GM12878 (cell line): ENCODE data around the gene AMN. TPM values are rescaled to one million over a fixed set of nuclear protein-coding genes. Genes with fewer than 3 reads are reported as not detected.
A peak's percentile ranks its signal among the peaks of the same experiment; 100 is the strongest.

Source experiments
- ATF2 ChIP-seq: IDR thresholded peaks from 2 replicates; pipeline ENCODE4 v1.6.1; 2012; ENCODE audit warnings: low read length, inconsistent platforms
- BHLHE40 ChIP-seq, 2 experiments: fragments of 450-650 bp in 1 of 2; IDR thresholded peaks; 2 replicates each; pipeline ENCODE4 v1.6.1; 2011 to 2017; ENCODE audit warnings: low read depth in 2 of 2, borderline replicate concordance in 1 of 2, improper control_type of control experiment in 1 of 2, low read length in 1 of 2, mild to moderate bottlenecking in 1 of 2
- CUX1 ChIP-seq: IDR thresholded peaks from 2 replicates; pipeline ENCODE4 v1.6.1; 2012; ENCODE audit warnings: improper control_type of control experiment, low read depth, low read length; ENCODE audit not compliant: insufficient replicate concordance
- ELK1 ChIP-seq: IDR thresholded peaks from 2 replicates; pipeline ENCODE4 v1.6.1; 2012; ENCODE audit warnings: low read depth, low read length, improper control_type of control experiment
- EP300 ChIP-seq, 2 experiments: fragments of 150-350 bp in 1 of 2; IDR thresholded peaks; 2 replicates each; pipeline ENCODE4 v1.6.1; 2011 to 2012; ENCODE audit warnings: low read depth in 2 of 2, low read length in 2 of 2, borderline replicate concordance in 1 of 2, improper control_type of control experiment in 1 of 2, inconsistent platforms in 1 of 2; ENCODE audit not compliant: control insufficient read depth in 1 of 2
- ETV6 ChIP-seq, 2 experiments: fragments of 450-650 bp in 1 of 2; IDR thresholded peaks in 1 of 2; conservative IDR thresholded peaks in 1 of 2; 2 replicates each; pipeline ENCODE4 v1.6.1; 2014; ENCODE audit warnings: antibody characterized with exemption in 1 of 2, borderline replicate concordance in 1 of 2, low read depth in 1 of 2, mild to moderate bottlenecking in 1 of 2, moderate library complexity in 1 of 2
- GABPA ChIP-seq: IDR thresholded peaks from 2 replicates; pipeline ENCODE4 v1.6.1; 2014; ENCODE audit warnings: antibody characterized with exemption, low read depth, mild to moderate bottlenecking, inconsistent platforms
- JUNB ChIP-seq: IDR thresholded peaks from 2 replicates; pipeline ENCODE4 v1.6.1; 2016; ENCODE audit warnings: antibody characterized with exemption, mild to moderate bottlenecking
- KLF5 ChIP-seq: fragments of 450-650 bp; IDR thresholded peaks from 2 replicates; pipeline ENCODE4 v1.6.1; 2014; ENCODE audit warnings: mild to moderate bottlenecking; ENCODE audit not compliant: partially characterized antibody
- NFIC ChIP-seq: IDR thresholded peaks from 2 replicates; pipeline ENCODE4 v1.6.1; 2012; ENCODE audit warnings: low read depth, mild to moderate bottlenecking, inconsistent platforms, low read length, moderate library complexity
- SREBF2 ChIP-seq: IDR thresholded peaks from 2 replicates; pipeline ENCODE4 v1.6.1; 2012; ENCODE audit warnings: mild to moderate bottlenecking, low read length
- STAT1 ChIP-seq: fragments of 450-650 bp; conservative IDR thresholded peaks from 2 replicates; pipeline ENCODE4 v1.6.1; 2014; ENCODE audit warnings: antibody characterized with exemption, mild to moderate bottlenecking
- SUZ12 ChIP-seq: fragments of 200-600 bp; sonication (generic); IDR thresholded peaks from one replicate; pipeline ENCODE4 v1.6.1; 2018; ENCODE audit warnings: antibody characterized with exemption, mild to moderate bottlenecking; ENCODE audit not compliant: unreplicated experiment
- TARDBP ChIP-seq: IDR thresholded peaks from 2 replicates; pipeline ENCODE4 v1.6.1; 2016; ENCODE audit warnings: borderline replicate concordance
- ZBTB4 ChIP-seq: fragments of 450-650 bp; formaldehyde crosslinking; IDR thresholded peaks from 2 replicates; pipeline ENCODE4 v1.4.0; 2022; ENCODE audit warnings: mild to moderate bottlenecking, moderate library complexity
- ZNF207 ChIP-seq: fragments of 450-650 bp; IDR thresholded peaks from 2 replicates; pipeline ENCODE4 v1.6.1; 2014; ENCODE audit warnings: antibody characterized with exemption, mild to moderate bottlenecking, borderline replicate concordance
- polyA plus RNA-seq, 11 experiments: library from polyadenylated mRNA; depleted of rRNA in 4 of 11; unstranded in 6 of 11; stranded (reverse) in 5 of 11; fragments of >200 nt; fragmentation: Nextera tagmentation in 4 of 11; fragmentation: Illumina TruSeq in 1 of 11; extraction: Ambion mirVana in 4 of 11; extraction: Trizol in 1 of 11; gene quantifications; 1 replicate in 1 of 11; 2 replicates in 10 of 11; pipeline versions ENCODE4 v1.2.1 to v1.2.3, GENCODE V29; 2011 to 2016; ENCODE audit warnings: inconsistent platforms in 2 of 11, missing spikeins in 2 of 11, low read depth in 1 of 11
- total RNA-seq, 4 experiments: library from RNA; depleted of rRNA in 3 of 4; stranded (reverse); fragments of >200 nt in 3 of 4; fragmentation: Illumina TruSeq in 1 of 4; extraction: Trizol in 1 of 4; gene quantifications; 2 replicates each; pipeline versions ENCODE4 v1.2.1 to v1.2.3, GENCODE V29; 2013 to 2021

AMN gene
- total and polyA plus RNA-seq, 10 of the 15 experiments (the other 5 are each of a cell fraction or from before 2014, with no cell fraction given): 0.03 to 0.33 (median 0.11) TPM; not detected in 6

- TF ChIP-seq SREBF2 (no peak), ZBTB4 (CRISPR knock-in tag) (no peak), CUX1 (no peak), ATF2 (no peak), NFIC (no peak), SUZ12 (peak; percentile 72), EP300 (IDR thresholded peaks at IDR 0.05; ENCODE audit: borderline replicate concordance in 1 of 2, control insufficient read depth in 1 of 2, low read depth in 2 of 2, low read length in 2 of 2) (no peak), ZNF207 (no peak), BHLHE40 (IDR thresholded peaks at IDR 0.05; ENCODE audit: borderline replicate concordance in 1 of 2, low read depth in 2 of 2, low read length in 1 of 2) (no peak), GABPA (no peak), JUNB (no peak), KLF5 (no peak), STAT1 (no peak), ELK1 (no peak), TARDBP (no peak), ETV6 (conservative IDR thresholded peaks at IDR 0.05 in 1 of 2, IDR thresholded peaks at IDR 0.05 in 1 of 2; ENCODE audit: borderline replicate concordance in 1 of 2, low read depth in 1 of 2) (no peak)
Measured at GRCh38 chr14:102928412-102929240, 6.2 kb downstream of the AMN start (continued).
